Immature natural killer cell (primary cell): ENCODE measurements around the gene GP1BB. TPM values are rescaled to one million over a fixed set of nuclear protein-coding genes. Genes with fewer than 3 reads are reported as not detected.

Experiments
- polyA plus RNA-seq, 3 donors: library from polyadenylated mRNA; unstranded; fragments of 300-500 nt; fragmentation: Illumina TruSeq; gene quantifications; one replicate each; pipeline ENCODE4 v1.2.3, GENCODE V29; 2021

GP1BB gene
- polyA plus RNA-seq, 3 donors from 2014 or later, result 0.53 to 10.1 (median 0.95) TPM

Other genes with a start within 250 kb of the GP1BB start
- 100 to 1,000 TPM; 106 to 176 (median 142) TPM for gene UFD1, start 244.3 kb upstream of the GP1BB start, polyA plus RNA-seq
- gene CDC45, start 243.6 kb upstream of the GP1BB start, polyA plus RNA-seq, result 1 to 10 TPM in 2 of 3 donors, not detected in 1; 3.1 to 3.5 TPM
- gene CLDN5, start 199.1 kb upstream of the GP1BB start, polyA plus RNA-seq, result 1 to 10 TPM in 1 of 3 donors, under 1 TPM in 1, not detected in 1; 0.46 to 3.6 TPM
- 1 to 10 TPM in 1 of 3 donors, under 1 TPM in 1, not detected in 1; 0.36 to 2.2 TPM for gene SEPTIN5, start 9.0 kb upstream of the GP1BB start, polyA plus RNA-seq
- gene TBX1, start 37.2 kb downstream of the GP1BB start, polyA plus RNA-seq, result under 1 TPM in 1 of 3 donors, not detected in 2; 0.12 TPM
- 10 to 100 TPM; 19.1 to 30.6 (median 20.3) TPM for gene GNB1L, start 131.3 kb downstream of the GP1BB start, polyA plus RNA-seq
- 1 to 10 TPM; 1.5 to 8.1 (median 4.5) TPM for gene RTL10, start 131.3 kb downstream of the GP1BB start, polyA plus RNA-seq
- 100 to 1,000 TPM; 130 to 167 (median 155) TPM for gene COMT, start 218.2 kb downstream of the GP1BB start, polyA plus RNA-seq
- gene TXNRD2, start 218.3 kb downstream of the GP1BB start, polyA plus RNA-seq, result 10 to 100 TPM; 11.0 to 17.1 (median 15.5) TPM